Ovary (tissue), 3 donors: ENCODE data around the gene ODC1.

Source experiments
- CTCF ChIP-seq, 3 donors: fragments of 450-650 bp in 2 of 3; fragments of 200-600 bp in 1 of 3; IDR thresholded peaks; one replicate each; pipeline versions ENCODE4 v1.5.1 to v1.8.0; 2016 to 2022; ENCODE audit warnings: antibody characterized with exemption in 3 of 3, mild to moderate bottlenecking in 1 of 3
- POLR2A ChIP-seq: fragments of 450-650 bp; IDR thresholded peaks from one replicate; pipeline ENCODE4 v1.6.1; 2017; ENCODE audit warnings: antibody characterized with exemption, mild to moderate bottlenecking, moderate library complexity
- donor health status: DM: no; HTN: no; CAD: no.

- no peak for TF ChIP-seq POLR2A
- no peak for TF ChIP-seq CTCF (IDR thresholded peaks at IDR 0.05)
These were observed 57.7 kb downstream of the ODC1 start for GRCh38 chr2:10390369-10390801.
